Mesendoderm (in vitro differentiated cells): ENCODE measurements around the gene FAM98A.
A peak's percentile ranks its signal among the peaks of the same experiment; 100 is the strongest.

ENCODE experiments used
- DNase-seq: peaks from one replicate; pipeline ENCODE4 v3.0.0; 2013
- H2AK5ac ChIP-seq: 2 replicates; pipeline ENCODE4 v1.6.1; 2013; ENCODE audit warnings: low read length, inconsistent platforms
- H2BK120ac ChIP-seq: 2 replicates; pipeline ENCODE4 v1.6.1; 2013; ENCODE audit warnings: low read depth, mild to moderate bottlenecking, low read length, moderate library complexity, mixed read lengths
- H2BK15ac ChIP-seq: replicated peaks from 2 replicates; pipeline ENCODE4 v1.6.1; 2013; ENCODE audit warnings: low read depth, mild to moderate bottlenecking, moderate library complexity
- H2BK5ac ChIP-seq: 2 replicates; pipeline ENCODE4 v1.6.1; 2013; ENCODE audit warnings: low read length, inconsistent platforms
- H3K18ac ChIP-seq: 2 replicates; pipeline ENCODE4 v1.6.1; 2013; ENCODE audit warnings: mild to moderate bottlenecking, low read length, mixed read lengths
- H3K23ac ChIP-seq: one replicate; pipeline ENCODE4 v1.6.1; 2013; ENCODE audit warnings: low read length
- H3K27ac ChIP-seq: 2 replicates; pipeline ENCODE4 v1.5.1; 2013; ENCODE audit warnings: low read depth, mild to moderate bottlenecking, inconsistent platforms, low read length, moderate library complexity
- H3K27me3 ChIP-seq: 2 replicates; pipeline ENCODE4 v1.6.1; 2013; ENCODE audit warnings: low read length, control low read depth, mild to moderate bottlenecking, inconsistent platforms; ENCODE audit not compliant: insufficient read depth, poor library complexity
- H3K36me3 ChIP-seq: 2 replicates; pipeline ENCODE4 v1.6.1; 2013; ENCODE audit warnings: low read length, inconsistent platforms; ENCODE audit not compliant: control insufficient read depth, insufficient read depth
- H3K4ac ChIP-seq: one replicate; pipeline ENCODE4 v1.6.1; 2013; ENCODE audit warnings: low read depth, mild to moderate bottlenecking, low read length, moderate library complexity
- H3K4me1 ChIP-seq: 2 replicates; pipeline ENCODE4 v1.6.1; 2013; ENCODE audit warnings: low read depth, low read length, inconsistent platforms; ENCODE audit not compliant: control insufficient read depth
- H3K4me2 ChIP-seq: 2 replicates; pipeline ENCODE4 v1.6.1; 2013; ENCODE audit warnings: low read length
- H3K4me3 ChIP-seq: 2 replicates; pipeline ENCODE4 v1.5.1; 2013; ENCODE audit warnings: mild to moderate bottlenecking, low read length
- H3K56ac ChIP-seq: one replicate; pipeline ENCODE4 v1.6.1; 2013; ENCODE audit warnings: low read length
- H3K79me1 ChIP-seq: 2 replicates; pipeline ENCODE4 v1.6.1; 2013; ENCODE audit warnings: low read length, inconsistent platforms
- H3K79me2 ChIP-seq: 2 replicates; pipeline ENCODE4 v1.6.1; 2013; ENCODE audit warnings: mild to moderate bottlenecking, low read length; ENCODE audit not compliant: control insufficient read depth, insufficient read depth
- H3K9ac ChIP-seq: 2 replicates; pipeline ENCODE4 v1.6.1; 2013; ENCODE audit warnings: low read length, inconsistent platforms
- H4K5ac ChIP-seq: one replicate; pipeline ENCODE4 v1.6.1; 2013; ENCODE audit warnings: low read length
- H4K8ac ChIP-seq: one replicate; pipeline ENCODE4 v1.6.1; 2013; ENCODE audit warnings: low read depth, mild to moderate bottlenecking, control low read depth, low read length, moderate library complexity
- WGBS: extraction: QIAGEN DNeasy Blood & Tissue Kit; methylation state at CpG from one replicate; pipeline ENCODE4 v1.1.7; 2013; ENCODE audit warnings: low lambda C conversion rate, missing lambda C conversion rate; ENCODE audit not compliant: insufficient coverage; ENCODE audit errors: extremely low coverage; 5-methylcytosine and 5-hydroxymethylcytosine counted together

Gene FAM98A

DNA sequence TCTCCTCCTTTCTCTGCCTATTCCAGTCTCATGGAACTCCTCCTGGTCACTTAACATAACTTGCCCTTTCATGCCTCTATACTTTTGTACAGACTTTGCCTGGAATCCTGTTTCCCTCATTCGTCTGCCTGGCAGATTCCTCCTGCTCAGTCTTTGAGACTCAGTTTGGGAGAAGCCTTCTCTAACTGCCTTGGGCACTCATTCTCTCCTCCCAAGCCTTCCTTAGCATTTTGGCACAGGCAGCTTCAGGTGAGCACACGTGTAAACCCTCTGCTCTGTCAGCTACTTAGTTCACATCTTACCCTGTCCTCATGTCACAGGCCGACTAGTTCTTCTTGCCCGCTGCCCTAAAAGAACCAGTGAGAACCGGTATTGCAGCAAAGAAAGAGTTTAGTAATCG, 6.0 kb upstream of the FAM98A start:
- no peak overlapping the region for H2BK5ac ChIP-seq
- H3K9ac ChIP-seq, result peak overlapping the region; percentile 2
- peaks cover 3% of the 10 kb centered on the region for H3K4me1 ChIP-seq
- H3K56ac ChIP-seq, result peak overlapping the region; percentile 28
- no peak overlapping the region for H2BK120ac ChIP-seq
- no peaks in the 10 kb centered on the region for H3K79me2 ChIP-seq
- no peak overlapping the region for H4K5ac ChIP-seq
- no peak overlapping the region for H3K4me3 ChIP-seq
- H3K27ac ChIP-seq, result no peak overlapping the region
- H3K4me2 ChIP-seq, result no peak overlapping the region
- no peak overlapping the region for H2AK5ac ChIP-seq
- no peak overlapping the region for H3K23ac ChIP-seq
- no peak overlapping the region for H2BK15ac ChIP-seq
- H3K79me1 ChIP-seq, result no peaks in the 10 kb centered on the region
- H3K4ac ChIP-seq, result no peak overlapping the region
- no peak for DNase-seq
- no peaks in the 10 kb centered on the region for H3K36me3 ChIP-seq
- no peaks in the 10 kb centered on the region for H3K27me3 ChIP-seq
- whole genome bisulfite sequencing, result no CpG with 5 or more reads among the region's 6 CpGs
- no peak overlapping the region for H3K18ac ChIP-seq
- no peak overlapping the region for H4K8ac ChIP-seq

DNA sequence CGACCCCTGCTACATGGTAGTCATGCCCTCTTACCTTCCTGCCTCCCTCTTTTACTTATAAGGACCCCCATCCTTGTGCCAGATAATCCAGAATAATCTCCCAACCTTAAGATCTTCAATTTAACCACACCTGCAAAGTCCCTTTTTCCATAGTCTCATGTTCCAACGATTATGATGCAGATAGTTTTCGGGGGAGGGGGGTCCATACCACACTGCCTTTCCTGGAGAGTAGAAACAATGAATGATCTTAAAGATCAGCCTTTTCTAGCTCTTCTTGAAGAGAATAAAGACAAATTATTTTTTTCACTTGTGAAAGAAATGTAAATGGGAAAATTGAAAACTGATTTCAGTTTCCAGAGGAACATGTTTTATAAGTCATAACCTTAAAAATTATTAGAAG, 4.3 kb upstream of the FAM98A start:
- Histone ChIP-seq H3K4ac (no peak overlapping the region), H3K4me2 (no peak overlapping the region), H2BK120ac (no peak overlapping the region), H4K8ac (no peak overlapping the region), H3K4me3 (no peak overlapping the region), H4K5ac (no peak overlapping the region), H3K27me3 (no peaks in the 10 kb centered on the region), H3K79me2 (peaks cover 5% of the 10 kb centered on the region), H3K79me1 (peaks cover 3% of the 10 kb centered on the region), H2AK5ac (no peak overlapping the region), H3K36me3 (no peaks in the 10 kb centered on the region), H3K18ac (no peak overlapping the region), H3K27ac (no peak overlapping the region), H3K23ac (no peak overlapping the region), H3K9ac (no peak overlapping the region), H3K56ac (no peak overlapping the region), H2BK5ac (no peak overlapping the region), H3K4me1 (peaks cover 3% of the 10 kb centered on the region), H2BK15ac (no peak overlapping the region)
- DNase-seq, result no peak
- whole genome bisulfite sequencing, result no CpG with 5 or more reads among the region's 3 CpGs

DNA sequence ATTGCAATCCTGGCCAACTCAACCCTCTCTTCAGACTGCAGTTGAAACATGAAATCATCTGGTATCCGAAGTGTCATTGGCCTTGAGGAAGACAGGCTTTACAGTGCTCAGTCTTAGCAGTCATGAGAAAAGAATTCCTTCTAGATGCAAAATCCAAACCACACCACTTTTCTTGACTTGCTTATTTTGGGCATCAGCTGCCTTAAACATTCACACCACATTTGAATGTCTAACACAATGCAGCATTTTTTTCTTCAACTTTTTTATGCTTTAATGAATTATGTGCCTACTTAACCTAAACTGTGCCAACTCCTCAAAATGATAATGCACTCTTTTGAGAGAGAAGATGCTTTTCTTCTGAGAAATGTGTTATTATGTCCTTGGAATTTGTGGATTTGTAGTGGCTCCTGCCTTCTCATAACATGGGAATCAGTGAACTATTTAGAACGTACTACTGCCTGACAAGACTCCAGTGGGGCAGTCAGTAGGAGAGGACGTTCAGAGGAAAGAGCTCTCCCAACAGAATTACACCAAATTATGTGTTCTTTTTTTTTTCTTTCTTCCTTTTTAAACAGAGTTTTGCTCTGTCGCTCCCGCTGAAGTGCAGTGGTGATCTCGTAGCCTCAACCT, 3.2 kb upstream of the FAM98A start:
- Histone ChIP-seq H4K5ac (no peak overlapping the region), H3K18ac (no peak overlapping the region), H3K23ac (no peak overlapping the region), H3K27ac (no peak overlapping the region), H3K9ac (no peak overlapping the region), H2BK120ac (no peak overlapping the region), H2BK5ac (no peak overlapping the region), H2AK5ac (no peak overlapping the region), H3K4me2 (no peak overlapping the region), H3K79me1 (peaks cover 5% of the 10 kb centered on the region), H3K36me3 (no peaks in the 10 kb centered on the region), H3K27me3 (no peaks in the 10 kb centered on the region), H3K56ac (no peak overlapping the region), H3K4ac (no peak overlapping the region), H3K4me3 (no peak overlapping the region), H2BK15ac (no peak overlapping the region), H4K8ac (no peak overlapping the region), H3K4me1 (peaks cover 3% of the 10 kb centered on the region), H3K79me2 (peaks cover 12% of the 10 kb centered on the region)
- no peak for DNase-seq
- WGBS, result no CpG with 5 or more reads among the region's 6 CpGs

DNA sequence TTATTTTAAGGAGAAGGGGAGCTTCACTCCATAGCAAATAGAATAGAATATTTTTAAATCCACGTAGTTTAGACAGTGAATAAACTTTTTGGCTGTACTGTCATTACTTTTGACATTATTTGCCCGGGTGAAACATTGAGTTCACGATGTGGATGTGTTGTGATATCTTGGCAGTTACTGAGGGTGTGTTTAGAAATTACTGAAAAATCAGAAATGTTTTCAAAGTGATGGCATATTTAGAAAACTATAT, 769 bp upstream of the FAM98A start:
- H2BK5ac ChIP-seq, result no peak overlapping the region
- peak overlapping the region; percentile 86 for H3K4me3 ChIP-seq
- H3K79me1 ChIP-seq, result peaks cover 5% of the 10 kb centered on the region
- no peak overlapping the region for H2BK120ac ChIP-seq
- no peaks in the 10 kb centered on the region for H3K36me3 ChIP-seq
- no peak overlapping the region for H4K8ac ChIP-seq
- H2BK15ac ChIP-seq, result no peak overlapping the region
- no peak overlapping the region for H3K27ac ChIP-seq
- no peak overlapping the region for H3K23ac ChIP-seq
- H3K9ac ChIP-seq, result peak overlapping the region; percentile 90
- peak overlapping the region; percentile 81 for H3K56ac ChIP-seq
- H3K18ac ChIP-seq, result peak overlapping the region; percentile 65
- DNase-seq, result no peak
- H3K4ac ChIP-seq, result no peak overlapping the region
- H3K27me3 ChIP-seq, result no peaks in the 10 kb centered on the region
- peak overlapping the region; percentile 83 for H3K4me2 ChIP-seq
- peaks cover 14% of the 10 kb centered on the region for H3K79me2 ChIP-seq
- no CpG with 5 or more reads among the region's 3 CpGs for WGBS
- no peak overlapping the region for H2AK5ac ChIP-seq
- peaks cover under 1% of the 10 kb centered on the region for H3K4me1 ChIP-seq
- H4K5ac ChIP-seq, result no peak overlapping the region

DNA sequence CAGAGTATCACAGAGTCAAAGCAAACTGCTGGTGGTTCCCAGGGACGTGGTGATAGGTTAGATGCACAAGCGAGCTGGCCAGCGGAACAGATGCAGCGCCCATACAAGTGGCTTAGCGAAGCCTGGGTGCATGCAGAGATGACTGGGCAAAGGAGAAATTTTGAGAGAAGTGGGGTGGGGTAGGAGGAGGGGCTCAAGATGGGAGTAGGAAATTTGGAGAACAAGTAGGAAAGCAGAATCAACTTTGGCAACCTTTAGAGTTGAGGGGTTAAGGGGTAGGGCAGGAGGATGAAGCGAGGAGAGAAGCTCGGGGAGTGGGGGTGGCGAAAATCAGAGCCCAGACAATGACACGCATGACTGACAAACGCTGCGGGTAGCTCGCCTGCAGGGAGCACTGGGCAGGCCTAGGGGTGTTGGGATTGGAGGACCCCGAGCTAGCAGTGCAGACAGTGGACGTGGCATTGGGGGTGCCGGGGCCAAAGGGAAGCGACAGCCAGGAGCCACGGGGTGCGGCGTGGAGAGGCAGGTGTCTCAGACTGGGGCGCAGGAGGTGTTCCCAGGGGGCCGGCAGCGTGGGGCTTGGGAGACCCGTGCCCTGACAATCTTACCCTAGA, 431 bp downstream of the FAM98A start:
- Histone ChIP-seq H3K23ac (peak overlapping the region; percentile 90), H2BK5ac (no peak overlapping the region), H4K8ac (no peak overlapping the region), H3K36me3 (no peaks in the 10 kb centered on the region), H3K79me1 (peaks cover 5% of the 10 kb centered on the region), H2BK120ac (no peak overlapping the region), H3K18ac (no peak overlapping the region), H2AK5ac (peak overlapping the region; percentile 29), H3K4ac (no peak overlapping the region), H3K79me2 (peaks cover 14% of the 10 kb centered on the region), H3K4me3 (peak overlapping the region; percentile 94), H3K27ac (no peak overlapping the region), H4K5ac (no peak overlapping the region), H3K4me1 (no peaks in the 10 kb centered on the region), H3K56ac (peak overlapping the region; percentile 96), H3K9ac (peak overlapping the region; percentile 90), H3K4me2 (peak overlapping the region; percentile 84), H3K27me3 (no peaks in the 10 kb centered on the region), H2BK15ac (no peak overlapping the region)
- peak; percentile 64 for DNase-seq
- WGBS, result no CpG with 5 or more reads among the region's 23 CpGs

DNA sequence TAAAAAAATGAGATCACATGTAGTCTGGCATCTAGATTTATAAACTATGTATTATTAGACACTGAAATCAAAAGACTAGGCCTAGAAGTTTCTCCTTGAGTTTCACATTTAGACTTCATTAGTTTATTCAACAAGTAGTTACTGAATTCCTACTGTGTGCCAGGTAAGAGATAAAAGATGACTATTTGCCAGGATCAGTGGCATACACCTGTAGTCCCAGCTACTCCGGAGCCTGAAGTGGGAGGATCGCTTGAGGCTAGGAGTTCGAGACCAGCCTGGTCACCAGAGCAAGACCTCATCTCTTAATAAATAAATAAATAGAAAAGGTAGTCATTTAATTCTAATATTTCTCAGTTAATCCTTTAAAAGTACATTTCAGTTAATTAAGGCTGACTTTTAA, 2.1 kb downstream of the FAM98A start:
- Histone ChIP-seq H3K79me1 (peaks cover 5% of the 10 kb centered on the region), H3K9ac (no peak overlapping the region), H3K23ac (no peak overlapping the region), H3K4me1 (no peaks in the 10 kb centered on the region), H4K5ac (no peak overlapping the region), H3K79me2 (peaks cover 14% of the 10 kb centered on the region), H3K4ac (no peak overlapping the region), H2BK120ac (no peak overlapping the region), H3K18ac (no peak overlapping the region), H3K56ac (no peak overlapping the region), H3K27ac (no peak overlapping the region), H3K4me2 (no peak overlapping the region), H3K27me3 (no peaks in the 10 kb centered on the region), H2BK15ac (no peak overlapping the region), H2BK5ac (no peak overlapping the region), H4K8ac (no peak overlapping the region), H3K36me3 (no peaks in the 10 kb centered on the region), H2AK5ac (no peak overlapping the region), H3K4me3 (no peak overlapping the region)
- DNase-seq, result no peak
- no CpG with 5 or more reads among the region's 3 CpGs for WGBS
